ENCODE measurements around the gene TDRKH. TPM values are rescaled to one million over a fixed set of nuclear protein-coding genes. Genes with fewer than 3 reads are reported as not detected.

TDRKH gene, protein sequence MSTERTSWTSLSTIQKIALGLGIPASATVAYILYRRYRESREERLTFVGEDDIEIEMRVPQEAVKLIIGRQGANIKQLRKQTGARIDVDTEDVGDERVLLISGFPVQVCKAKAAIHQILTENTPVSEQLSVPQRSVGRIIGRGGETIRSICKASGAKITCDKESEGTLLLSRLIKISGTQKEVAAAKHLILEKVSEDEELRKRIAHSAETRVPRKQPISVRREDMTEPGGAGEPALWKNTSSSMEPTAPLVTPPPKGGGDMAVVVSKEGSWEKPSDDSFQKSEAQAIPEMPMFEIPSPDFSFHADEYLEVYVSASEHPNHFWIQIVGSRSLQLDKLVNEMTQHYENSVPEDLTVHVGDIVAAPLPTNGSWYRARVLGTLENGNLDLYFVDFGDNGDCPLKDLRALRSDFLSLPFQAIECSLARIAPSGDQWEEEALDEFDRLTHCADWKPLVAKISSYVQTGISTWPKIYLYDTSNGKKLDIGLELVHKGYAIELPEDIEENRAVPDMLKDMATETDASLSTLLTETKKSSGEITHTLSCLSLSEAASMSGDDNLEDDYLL
- polyA plus RNA-seq (ENCODE audit: insufficient read length in 4 of 4), result 10 to 100 TPM in 1 of 4 donors, 1 to 10 TPM in 3; 7.9 to 11.7 (median 8.9) TPM

DNA sequence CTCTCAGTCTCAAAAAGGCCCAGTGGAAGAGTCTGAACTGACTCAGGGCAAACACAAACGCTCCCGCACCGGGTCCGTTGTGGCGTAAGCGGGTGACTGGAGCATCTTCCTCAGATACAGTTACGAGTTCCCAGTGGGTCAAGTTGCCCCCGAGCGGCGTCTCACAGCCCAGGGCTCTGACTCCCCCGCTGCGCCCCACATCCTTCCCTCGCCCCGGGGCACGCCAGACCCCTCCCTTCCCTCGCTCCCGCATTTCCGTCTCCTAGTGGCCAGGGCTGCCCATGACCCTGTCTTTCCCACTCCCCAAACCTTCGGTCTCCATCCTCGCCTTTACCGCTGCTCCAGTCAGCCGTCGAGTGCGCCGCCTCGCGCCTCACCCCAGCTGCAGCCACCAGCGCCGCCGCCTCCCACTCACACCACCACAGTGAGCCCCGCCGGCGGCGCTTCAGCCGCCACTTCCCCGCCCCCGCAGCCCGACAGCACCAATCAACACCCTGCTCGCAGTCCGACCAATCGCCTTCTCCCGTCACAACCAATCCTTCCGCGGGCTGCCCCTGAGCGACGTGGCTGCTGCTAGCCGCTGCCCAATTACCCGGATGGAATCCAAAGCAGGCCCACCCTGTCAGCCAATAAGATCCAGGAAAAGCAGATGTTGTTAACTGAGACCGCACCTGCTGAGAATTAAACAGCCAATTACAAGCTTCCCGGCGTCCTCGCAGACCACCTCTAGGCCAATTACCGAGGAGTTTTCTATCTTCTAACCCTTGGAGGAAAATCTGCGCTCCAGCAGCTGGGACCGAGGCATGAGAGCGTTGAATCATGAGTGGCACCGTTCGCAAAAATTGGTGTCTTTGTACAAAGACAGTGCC, at the start of gene TDRKH:
Gene TDRKH (minus strand): TSS at position 430 of the 869 bp plus-strand sequence. CDS start 7,478 bp downstream, outside the sequence.
- DNase-seq (ENCODE audit: low read depth in 4 of 4, low spot score in 2 of 4), result peak; percentile 85 to 93 (median 93)

DNA sequence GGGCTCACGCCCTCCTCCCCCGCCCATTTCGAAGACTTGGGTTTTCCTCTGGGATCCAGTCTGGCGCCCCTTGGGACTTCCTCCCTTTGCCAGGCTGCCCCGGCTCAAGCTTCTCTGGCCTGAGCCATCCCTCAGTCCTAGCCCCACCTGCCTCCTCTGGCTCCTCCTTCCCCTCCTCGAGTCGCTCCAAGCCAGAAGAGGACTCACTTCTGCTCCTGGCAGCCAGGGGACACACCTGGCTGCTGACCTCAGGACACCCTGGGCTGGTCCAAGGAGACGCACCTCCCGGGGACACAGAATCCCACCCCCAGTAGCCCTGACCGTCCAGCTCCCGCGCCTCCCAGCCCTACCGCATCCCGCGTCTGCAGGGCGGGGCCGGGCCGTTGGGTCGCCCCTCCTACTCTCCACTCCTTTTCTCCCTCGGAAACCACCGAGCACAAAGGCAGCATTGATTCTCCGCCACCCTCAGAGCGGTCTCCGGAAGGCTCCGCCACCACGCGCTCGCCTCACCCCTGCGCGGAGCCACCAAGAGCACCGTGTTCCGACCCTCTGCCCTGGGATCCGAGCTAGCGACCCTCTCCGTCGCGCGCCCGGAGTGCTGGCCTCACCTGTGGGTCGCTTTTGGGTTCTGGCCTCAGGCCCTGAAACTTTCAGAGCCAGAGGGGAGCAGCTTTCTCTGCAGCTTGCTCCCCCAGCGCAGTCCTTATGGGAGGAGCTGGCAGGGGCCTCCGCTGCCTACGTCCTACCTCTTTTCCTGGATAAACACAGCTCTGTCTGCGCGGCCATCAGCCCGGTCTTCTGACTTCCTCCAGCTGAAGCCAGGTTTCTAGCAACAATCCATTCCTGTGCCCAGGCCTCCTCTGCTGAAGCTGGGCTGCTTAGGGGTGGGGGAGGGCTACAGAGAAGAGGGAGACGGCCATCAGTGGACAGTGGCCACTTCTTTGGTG, 49.4 kb upstream of the TDRKH start, which contains the start of gene C2CD4D:
Gene C2CD4D (minus strand): TSS at position 364 of the 947 bp plus-strand sequence. CDS start 831 bp downstream, outside the sequence.
- DNase-seq (ENCODE audit: low read depth in 4 of 4, low spot score in 2 of 4), result peak in 1 of 4 donors; percentile 28

DNA sequence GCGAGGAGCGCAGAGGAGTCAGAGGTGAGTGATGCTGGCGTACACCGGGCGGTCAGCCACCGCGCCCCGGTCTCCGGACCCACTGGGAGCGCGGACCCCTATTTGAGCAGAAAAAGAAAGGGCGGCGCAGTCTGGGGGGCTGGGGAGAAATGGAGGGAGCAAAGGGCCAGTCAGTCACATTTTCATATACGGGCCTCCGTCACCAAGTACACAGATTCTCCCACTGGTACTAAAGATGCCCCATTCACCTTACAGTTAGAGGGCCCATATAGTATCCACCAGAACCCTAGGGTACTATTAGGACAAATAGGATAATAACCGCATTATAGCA, 48.7 kb upstream of the TDRKH start:
- DNase-seq (ENCODE audit: low read depth in 4 of 4, low spot score in 2 of 4), result no peak

DNA sequence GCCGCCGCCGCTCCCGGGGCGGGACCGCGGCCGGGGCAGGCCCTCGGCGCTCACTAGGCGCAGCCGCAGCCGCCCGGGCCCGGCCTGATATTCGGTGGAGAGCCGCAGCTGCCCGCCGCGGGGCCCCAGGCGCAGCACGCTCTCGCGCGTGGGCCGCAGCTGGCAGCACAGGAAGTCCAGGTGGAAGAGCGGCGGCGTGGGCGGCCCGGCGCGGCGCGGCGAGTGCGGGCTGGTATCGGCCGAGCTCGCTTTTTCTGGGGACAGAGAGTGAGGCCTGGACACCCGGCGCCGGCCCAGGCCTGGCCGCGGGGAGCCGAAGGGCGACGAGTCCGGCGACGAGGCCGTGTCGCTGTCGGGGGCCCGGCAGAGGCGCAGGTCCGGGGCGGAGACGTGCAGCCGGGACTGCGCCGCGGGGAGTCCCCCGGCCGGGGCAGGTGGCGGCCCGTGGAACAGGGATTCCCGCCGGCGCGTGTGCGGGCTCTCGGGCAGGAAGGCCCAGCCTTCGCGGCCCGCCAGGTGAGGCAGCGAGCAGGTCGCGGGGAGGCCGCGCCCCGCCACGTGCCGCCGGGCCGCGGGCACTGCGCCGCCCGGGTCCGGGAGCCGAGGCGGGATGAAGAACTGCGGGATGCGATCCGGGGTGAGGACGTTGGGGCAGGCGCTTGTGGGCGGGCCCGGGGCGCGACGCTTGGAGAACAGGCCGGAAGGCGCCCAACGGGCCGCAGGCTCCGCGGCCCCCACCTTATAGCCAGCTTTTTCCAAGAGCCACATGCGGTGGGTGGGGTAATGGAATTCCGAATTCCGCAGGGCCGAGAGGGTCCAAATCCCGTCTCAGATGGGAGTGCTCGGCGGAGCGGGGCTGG, 48.2 kb upstream of the TDRKH start:
- no peak for DNase-seq (ENCODE audit: low read depth in 4 of 4, low spot score in 2 of 4)

DNA sequence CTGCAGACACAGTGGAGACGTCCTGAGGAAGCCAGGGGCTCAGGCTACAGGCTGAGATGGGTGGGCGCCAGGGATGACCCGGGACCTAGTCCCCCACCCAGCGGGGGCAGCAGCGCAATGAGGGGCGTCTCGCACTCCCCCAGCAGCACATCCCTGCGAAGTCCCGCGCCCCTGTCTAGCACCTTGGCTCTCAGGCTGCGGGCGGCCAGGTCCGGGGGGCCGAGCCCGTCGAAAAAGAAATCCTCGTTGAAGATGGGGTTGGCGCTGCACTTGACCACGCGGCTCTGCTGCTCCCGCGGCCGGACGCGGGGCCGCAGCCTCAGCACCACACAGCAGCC, 47.6 kb upstream of the TDRKH start:
- no peak for DNase-seq (ENCODE audit: low read depth in 4 of 4, low spot score in 2 of 4)

DNA sequence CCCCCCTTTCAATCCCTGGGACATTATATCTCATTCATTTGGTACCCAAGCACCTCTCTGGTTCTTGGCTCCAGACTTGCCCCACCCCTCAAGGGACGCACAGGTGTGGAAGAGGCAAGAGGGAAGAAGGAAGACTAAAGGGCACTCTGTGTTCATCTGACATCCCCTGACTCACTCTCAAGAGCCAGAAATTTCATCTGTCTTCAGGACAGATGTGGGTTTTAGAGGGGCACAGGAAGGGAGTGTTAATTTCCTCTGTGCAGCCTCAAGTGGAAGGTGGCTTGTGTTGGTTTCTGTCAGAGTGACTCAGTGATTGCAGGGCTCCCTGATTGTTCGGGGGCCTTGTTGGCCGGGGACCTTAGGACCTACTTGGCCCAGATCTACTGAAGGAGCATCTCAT, 46.9 kb upstream of the TDRKH start:
- no peak for DNase-seq (ENCODE audit: low read depth in 4 of 4, low spot score in 2 of 4)

DNA sequence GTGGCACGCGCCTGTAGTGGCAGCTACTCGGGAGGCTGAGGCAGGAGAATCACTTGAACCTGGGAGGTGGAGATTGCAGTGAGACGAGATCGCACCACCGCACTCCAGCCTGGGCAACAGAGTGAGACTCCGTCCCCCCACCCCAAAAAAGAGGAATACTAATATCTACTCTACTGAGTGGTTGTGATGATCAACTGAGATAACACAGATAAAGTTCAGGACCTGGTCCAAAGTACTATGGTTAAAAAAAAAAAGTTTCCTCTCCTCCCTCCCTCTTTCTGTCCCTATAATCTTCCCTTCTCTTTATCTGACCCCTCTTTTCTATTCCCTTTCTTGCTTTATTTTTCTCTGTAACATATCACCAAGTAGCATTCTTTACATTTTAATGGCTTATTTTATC, 45.3 kb upstream of the TDRKH start:
- no peak for DNase-seq (ENCODE audit: low read depth in 4 of 4, low spot score in 2 of 4)

DNA sequence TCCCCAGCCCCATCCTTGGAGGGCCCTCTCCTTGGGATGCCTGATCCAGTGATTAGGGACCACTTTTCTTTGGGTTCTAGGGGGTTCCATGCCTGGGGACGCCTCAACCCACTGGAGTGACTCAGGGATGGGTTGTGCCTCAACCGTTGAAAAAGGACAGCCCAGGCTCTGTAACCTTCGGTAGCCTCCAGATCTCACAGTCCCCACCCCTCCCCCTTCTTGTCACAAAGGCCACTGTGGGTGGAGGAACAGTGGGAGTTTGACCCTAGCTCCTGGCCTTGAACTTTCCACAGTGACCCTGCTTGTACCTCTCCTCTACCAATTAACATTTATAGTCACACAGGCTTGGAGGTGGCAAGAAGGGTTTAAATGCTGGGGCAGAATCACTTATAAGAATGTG, 43.9 kb upstream of the TDRKH start:
- DNase-seq (ENCODE audit: low read depth in 4 of 4, low spot score in 2 of 4), result no peak

DNA sequence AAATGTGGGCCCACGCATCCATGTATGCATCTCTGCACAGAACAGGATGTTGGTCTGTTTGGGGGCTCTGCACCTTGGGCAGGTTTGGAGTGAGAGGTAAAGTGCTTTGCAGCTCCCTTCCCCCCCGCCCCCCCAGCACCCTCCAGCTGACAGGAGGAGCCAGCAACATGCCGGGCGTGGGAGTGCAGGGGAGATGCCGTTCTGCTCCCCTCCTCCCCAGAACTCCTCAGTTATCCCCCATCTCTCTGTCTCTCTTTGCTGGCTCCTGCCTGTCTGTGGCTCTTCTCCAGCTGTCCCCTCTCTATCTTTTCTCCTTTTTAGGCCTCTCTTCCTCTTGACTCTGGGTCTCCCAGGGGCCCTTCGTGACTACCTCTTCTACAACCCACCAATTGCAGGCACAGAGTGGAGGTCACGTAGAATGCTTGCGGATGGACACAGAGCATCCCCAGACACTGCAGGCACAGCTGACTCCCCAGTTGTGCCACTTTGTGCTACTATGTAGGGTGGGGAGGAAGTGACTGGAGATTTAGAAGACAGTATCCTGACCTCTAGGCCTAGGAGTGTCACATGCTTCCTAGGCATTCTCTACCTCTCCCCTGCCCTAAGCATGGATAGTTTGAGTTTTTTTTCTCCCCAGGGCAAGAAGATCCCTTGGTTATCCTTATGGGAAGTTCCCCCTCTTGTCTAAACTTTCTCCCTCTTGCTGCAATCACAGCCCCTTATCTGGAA, 43.0 kb upstream of the TDRKH start:
- no peak for DNase-seq (ENCODE audit: low read depth in 4 of 4, low spot score in 2 of 4)

DNA sequence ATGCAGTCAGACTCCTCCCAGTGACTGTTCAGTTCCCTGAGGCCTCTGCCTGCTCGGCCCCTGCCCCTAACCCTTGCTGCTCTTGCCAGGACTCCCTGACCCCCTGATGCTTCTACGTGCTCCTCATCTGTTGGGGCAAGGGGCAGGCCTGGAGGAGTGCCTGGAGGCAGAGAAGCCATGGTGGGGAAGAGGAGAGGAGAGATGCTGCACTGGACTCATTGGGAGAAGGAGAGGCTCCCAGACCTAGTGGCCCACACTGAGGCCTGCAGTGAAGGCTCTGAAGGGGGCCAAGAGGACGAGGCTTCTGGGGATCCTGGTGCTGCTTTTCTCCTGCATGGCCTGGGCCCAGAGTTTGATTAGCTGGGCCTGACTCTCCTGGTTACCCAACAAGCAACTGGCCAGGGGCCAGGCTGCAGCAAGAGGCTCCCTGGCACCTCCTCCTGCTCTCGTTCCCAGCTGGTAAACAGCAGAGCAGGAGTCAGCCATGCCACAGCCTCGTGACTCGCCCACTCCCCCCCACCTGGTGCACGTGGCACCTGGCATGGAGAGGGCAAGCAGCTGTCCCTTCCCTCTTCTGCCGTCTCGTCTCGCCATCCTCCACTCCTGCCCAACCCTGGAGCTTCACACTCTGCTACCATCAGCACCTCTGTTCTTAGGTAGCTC, 42.1 kb upstream of the TDRKH start:
- DNase-seq (ENCODE audit: low read depth in 4 of 4, low spot score in 2 of 4), result no peak

DNA sequence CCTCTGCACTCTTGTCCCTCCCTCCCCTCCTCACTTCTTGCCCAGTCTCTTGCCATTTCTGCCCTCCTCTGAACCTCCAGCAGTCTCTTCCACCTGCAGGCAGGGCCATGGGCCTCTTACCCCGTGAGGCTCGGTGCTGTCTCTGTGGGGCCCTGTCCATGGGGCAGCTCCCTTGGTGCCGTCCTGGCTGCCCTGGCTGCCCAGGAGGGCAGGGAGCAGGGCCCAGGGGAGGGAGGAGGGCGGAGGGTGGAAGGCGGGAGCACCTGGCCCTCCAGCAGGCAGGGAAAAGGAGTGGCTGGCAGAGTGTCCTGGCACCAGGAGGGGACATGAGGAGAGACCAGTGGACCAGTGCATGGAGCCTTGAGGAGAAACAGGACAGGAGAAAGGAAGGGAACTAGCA, 41.3 kb upstream of the TDRKH start, which contains the start of gene RORC:
Gene RORC (minus strand): TSS at position 198 of the 400 bp plus-strand sequence. CDS start 38 bp downstream, at position 160.
- no peak for DNase-seq (ENCODE audit: low read depth in 4 of 4, low spot score in 2 of 4)

DNA sequence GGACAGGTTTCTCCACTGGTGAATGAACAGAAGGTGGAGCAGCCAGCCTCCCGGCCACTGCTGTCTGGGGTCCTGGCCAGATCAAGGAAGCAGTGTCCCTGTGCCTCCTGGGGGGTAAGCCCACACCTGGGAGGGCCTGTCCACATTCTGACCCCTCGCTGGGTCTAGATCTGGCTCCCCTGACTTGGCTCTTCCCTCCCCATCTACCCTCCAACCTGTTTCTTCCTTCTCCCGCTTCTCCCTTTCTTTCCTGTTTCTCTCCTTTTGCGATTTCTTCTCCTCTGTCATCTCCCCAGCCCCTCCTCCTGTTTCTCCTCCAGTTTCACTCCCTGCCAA, 40.9 kb upstream of the TDRKH start:
- DNase-seq (ENCODE audit: low read depth in 4 of 4, low spot score in 2 of 4), result no peak

DNA sequence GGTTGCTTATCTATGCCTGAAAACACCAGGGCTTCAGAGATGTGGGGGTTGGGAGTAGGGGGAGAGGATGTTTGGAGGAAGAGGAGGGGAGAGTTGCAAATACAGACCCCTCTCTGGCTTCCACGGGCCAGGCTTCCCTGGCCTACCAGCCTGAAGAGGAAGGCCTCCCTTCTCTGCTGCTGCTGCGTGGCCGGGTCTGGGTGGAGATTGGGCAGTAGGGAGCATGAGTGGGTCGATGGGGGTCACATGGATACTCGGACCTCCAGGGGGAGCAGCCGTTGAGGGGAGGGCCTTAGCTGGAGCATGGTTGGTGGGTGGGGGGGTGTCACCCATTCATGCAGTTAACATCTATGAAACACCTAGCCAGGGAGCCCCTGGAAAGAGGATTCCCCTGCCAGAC, 39.8 kb upstream of the TDRKH start:
- no peak for DNase-seq (ENCODE audit: low read depth in 4 of 4, low spot score in 2 of 4)

DNA sequence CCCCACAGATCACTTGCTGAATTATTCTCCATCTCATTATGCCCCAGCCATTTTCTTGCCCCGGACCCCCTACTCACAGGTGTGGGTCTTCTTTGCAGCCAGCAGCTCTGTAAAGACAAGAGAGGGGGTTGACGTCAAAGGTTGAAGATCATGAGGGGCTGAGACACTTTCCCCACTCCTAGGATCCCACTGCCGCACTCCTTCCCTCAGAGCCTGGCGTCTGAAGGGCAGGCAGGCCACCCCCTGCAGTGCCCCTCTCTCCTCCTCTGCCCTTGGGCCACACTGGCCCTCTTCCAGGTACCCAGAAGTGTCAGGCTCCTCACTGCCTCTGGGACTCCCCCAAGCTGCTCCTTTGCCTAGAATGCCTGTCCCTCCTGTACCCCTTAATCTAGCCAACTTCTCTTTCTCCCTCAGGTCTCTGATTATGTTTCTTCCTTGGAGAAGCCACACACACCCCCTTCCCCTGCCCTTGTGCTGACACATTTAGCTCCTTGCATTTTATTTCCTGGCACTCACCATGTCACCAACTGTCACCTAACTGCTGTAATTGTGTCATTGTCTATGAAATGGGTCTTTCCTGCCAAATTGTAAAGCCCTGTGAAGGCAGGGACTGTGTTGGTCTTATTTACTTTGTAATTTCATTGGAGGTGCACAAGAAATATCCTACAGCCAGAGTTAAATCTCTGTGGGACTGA, 39.2 kb upstream of the TDRKH start:
- no peak for DNase-seq (ENCODE audit: low read depth in 4 of 4, low spot score in 2 of 4)

DNA sequence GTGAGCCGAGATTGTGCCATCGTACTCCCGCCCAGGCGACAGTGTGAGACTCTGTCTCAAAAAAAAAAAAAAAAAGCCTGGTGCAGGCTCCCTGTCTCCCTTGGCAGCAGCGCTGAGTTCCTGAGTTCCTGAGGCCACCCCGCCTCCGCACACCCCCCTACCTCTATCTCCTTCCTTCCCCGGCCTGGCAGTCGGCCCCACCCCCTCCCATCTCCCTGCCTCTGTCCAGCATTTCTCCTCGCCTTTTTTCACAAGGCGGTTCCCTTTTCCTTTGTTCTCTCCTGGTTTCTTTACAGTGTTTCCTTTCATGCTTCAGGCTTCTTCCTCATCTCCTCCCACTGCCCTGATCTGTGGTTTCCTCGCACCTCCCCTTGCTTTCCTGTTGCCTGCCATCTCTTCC, 38.6 kb upstream of the TDRKH start:
- DNase-seq (ENCODE audit: low read depth in 4 of 4, low spot score in 2 of 4), result no peak

DNA sequence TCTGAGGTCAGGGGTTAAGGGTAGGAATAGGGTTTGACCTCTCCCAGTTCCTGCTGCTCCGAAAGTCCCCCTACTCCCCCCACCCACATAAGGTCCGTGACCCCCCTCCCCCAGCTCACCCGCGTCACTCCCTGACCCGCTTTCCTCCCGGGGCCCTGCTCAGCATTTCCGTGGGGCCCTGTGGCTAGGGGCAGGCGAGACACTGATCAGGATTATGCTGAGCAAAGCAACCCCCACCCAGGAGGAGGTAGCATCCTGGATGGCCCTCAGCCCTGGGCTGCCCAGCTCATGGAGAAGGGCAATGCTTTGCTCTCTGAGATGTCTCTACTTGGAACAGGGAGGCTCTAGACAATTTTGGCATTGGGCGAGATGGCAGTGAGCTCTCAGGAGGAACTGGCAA, 37.6 kb upstream of the TDRKH start:
- no peak for DNase-seq (ENCODE audit: low read depth in 4 of 4, low spot score in 2 of 4)
